NCI-H82 (cell line): ENCODE results near the gene ETF1.

ENCODE experiments used
- DNase-seq: peaks from one replicate; lab custom pipeline; 2025; lab: John Stamatoyannopoulos, UW

The ETF1 gene

DNA sequence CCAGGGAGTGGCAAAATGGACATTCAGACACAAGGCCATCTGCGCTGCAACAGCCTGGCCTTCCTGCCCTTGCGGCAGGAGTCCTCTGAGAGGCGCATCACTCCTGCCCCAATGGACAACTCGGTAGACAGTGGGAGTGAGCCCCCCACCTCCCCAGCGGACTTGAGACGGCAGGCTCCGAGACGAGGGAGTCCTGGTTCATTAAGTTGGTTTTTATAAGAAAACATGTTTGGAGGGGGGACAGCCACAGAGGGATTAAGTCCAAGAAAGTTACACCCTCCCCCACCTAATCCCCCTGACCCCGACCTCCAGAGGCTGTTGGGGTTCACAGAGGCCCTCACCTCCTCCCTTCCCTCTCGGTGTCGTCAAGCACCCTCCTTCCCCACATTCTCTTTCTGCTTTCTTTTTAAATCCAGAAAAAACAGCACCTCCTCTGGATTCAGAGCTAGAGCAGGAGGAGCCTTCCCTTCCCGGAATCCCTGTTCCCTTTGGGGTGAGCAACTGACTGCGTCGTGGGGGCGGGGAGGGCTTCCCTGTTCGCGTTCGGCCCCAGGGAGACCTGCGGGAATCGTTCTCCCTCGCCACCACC, 79.5 kb downstream of the ETF1 start:
- peak; percentile 58 for DNase-seq

DNA sequence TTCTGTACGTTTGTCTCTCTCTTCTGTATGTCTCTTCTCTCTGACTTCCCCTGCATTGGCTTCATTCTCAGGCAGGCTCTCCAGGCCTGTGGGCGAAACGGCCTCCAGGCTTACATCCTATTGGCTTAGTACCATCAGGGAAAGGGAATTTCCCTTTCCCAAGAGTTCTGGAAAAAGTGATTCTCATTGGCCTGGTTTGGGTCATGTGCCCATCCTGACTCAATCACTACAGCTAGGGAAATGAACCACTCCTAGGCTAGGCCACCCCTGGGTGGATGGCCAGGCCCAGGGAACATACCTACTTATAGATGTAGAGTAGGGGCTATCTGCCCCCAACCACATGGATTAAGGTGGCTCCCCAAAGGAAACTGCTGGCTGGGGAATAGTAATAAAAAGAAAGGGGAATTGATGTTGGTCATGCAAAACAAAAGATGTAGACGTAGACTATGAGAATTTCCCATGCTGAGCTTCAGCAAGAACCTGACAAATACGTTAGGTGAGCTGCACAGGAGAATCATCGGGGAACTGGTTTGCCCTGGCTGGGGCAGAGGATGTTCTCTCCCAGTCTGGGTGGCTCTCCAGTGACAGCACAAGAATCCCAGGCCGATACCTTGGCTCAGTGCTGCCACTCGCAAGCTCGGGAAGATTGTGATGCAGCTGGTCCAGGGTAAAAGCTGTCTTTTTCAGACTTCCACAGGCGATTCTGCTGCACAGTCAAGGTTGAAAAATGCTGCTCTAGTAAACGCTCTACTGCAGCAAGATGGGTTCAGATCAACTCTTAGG, 81.5 kb downstream of the ETF1 start:
- peak; percentile 26 for DNase-seq

DNA sequence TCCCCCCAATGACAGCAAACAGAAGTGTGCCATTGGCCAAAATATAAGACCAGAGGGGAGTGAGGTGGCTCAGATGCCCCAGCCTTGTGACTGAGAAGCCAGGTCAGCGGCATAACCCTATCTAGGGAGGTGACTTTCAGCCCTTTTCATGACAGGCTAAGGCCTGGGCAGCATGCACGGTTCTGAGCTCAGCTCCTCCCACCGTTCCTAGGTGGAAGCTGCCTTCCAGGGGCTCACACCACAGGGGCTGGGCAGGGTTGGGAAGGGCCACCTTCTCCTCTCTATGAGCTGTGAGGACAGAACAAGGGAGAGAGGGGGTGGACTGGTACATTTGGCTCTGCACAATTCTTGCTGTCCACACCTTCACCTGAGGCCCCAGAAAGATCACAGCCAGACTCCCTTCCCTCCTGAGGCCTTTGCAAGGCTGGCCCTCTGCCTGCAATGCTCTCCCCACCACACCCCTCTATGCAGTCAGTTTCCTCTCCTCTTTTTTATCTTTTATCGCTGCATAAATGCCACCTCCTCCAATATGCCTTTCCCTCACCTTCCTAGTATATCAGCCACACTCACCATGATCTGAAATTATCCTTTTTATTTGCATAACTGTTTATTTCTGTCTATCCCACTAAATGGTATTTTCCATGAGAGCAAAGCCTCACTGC, 82.9 kb downstream of the ETF1 start:
- DNase-seq, result no peak

DNA sequence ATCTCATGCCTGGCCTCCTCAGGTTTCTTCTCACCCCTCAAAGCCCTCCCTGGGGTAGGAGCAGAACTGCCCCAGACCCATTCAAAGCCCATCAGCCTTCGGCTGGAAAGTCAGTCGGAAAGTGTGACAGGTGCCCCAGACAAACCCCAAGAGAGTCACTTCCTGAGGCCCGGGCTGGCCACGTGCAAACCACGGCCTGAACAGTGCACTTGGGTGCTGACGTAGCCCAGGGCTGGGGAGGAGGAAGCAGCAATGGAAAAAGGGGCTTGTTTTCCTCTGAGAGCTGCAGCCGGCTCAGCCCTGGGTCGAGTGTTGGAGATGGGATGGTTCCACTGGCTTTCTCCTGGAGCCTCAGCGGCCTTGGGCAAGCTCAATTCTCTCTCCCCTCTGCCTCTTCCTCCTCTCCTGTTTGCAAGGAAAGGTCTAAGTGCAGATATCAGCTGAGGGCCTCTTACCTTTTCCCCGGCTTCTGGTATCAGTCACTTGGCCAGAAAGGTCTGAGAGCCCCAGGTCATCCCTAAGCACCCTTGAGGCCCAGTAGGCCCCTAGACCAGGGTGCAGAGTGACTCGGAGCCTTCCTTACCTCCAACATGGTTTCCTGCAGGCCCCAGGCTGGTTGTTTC, 83.6 kb downstream of the ETF1 start:
- DNase-seq, result no peak

DNA sequence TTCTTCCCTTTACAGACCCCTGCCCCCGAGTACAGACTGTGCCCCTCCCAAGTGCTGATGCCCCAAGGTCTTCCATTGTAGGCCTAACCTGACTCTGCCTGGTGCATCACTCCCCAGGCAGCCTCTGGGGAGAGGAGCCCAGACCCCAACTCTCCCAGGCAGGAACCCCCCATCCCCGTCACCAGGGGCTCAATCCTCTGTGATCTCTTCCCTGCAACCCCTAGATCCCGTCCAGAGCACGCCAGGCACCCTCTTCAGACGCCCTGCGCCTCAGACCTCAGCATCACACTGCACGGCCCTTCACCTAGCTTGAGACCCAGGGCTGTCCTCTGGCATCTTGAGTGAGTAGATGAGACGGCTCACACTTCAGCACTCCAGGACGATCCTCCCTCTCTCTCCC, 84.2 kb downstream of the ETF1 start:
- no peak for DNase-seq

DNA sequence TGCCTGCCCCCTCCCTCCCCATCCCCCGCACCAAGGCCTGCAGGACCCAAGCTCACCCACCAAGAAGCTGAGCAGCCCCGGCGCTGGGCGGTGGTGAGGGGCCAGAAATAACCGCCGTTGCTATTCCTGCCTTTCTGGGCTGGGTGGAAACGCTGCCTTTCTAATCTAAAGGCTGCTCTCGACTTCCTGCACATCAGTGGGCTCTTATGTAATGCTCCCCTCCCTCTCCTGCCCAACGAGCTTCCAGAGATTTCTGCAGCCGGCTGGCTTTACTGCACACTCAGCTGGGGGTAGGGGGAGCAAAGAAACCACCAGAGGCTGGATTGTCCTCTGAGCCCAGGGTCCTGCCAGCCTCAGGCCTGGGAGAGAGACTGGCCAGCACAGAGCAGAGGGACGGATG, 84.7 kb downstream of the ETF1 start:
- DNase-seq, result no peak

DNA sequence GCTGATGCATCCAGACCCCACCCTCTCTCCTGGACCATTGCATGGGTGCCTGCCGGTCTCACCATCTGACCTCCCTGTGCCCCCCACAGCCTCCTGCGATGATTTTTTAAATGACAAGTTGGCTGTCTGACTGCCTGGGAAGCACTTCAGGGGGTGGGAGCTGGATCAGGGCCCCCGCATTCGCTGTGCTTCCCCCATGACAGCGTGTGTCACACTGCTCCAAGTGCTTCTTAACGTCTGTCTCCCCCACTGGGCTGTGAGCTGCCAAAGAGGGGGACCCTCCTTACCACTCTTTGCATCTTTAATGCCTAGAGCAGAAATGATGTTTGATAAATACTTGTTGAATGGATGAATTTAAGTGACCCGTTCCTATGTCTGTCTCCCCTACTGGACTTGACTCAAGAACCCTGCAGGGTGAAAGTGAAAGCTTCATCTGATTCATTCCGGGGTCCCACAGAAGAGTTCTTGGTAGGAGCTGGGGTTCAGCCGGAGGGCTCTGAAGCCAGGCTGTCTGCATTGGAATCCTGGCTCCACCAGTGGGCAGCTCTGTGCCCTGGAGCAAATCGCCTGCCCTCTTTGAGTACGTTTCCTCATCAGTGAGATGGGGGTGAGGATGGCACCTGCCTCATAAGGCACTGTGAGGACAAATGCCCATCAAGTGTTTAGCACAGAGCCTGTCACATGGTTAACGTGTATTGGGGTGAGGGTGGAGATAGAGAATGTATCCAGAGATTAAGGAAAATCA, 85.3 kb downstream of the ETF1 start:
- no peak for DNase-seq
